K562 (cell line): ENCODE data around the gene TUBA4B. TPM values are rescaled to one million over a fixed set of nuclear protein-coding genes. Genes with fewer than 3 reads are reported as not detected.

Experiments used
- CTCF ChIP-seq, 3 experiments: IDR thresholded peaks in 2 of 3; conservative IDR thresholded peaks in 1 of 3; 2 replicates each; pipeline ENCODE4 v1.5.1; 2011 to 2012; ENCODE audit warnings: low read length in 3 of 3, mild to moderate bottlenecking in 3 of 3, control low read depth in 2 of 3, improper control_type of control experiment in 1 of 3, inconsistent platforms in 1 of 3, low read depth in 1 of 3, mixed read lengths in 1 of 3, moderate library complexity in 1 of 3; ENCODE audit not compliant: insufficient read depth in 2 of 3
- DEAF1 ChIP-seq: fragments of 450-650 bp; formaldehyde crosslinking; IDR thresholded peaks from 2 replicates; pipeline ENCODE4 v1.4.0; 2020; ENCODE audit warnings: mild to moderate bottlenecking, moderate library complexity
- FOXK2 ChIP-seq, 2 experiments: fragments of 450-650 bp; IDR thresholded peaks in 1 of 2; conservative IDR thresholded peaks in 1 of 2; 2 replicates each; pipeline ENCODE4 v1.6.1; 2016; ENCODE audit warnings: low read depth in 2 of 2, mild to moderate bottlenecking in 1 of 2
- KDM2B ChIP-seq: fragments of 250-450 bp; sonication (Bioruptor Pico); IDR thresholded peaks from 2 replicates; pipeline ENCODE4 v1.8.0; 2021; ENCODE audit warnings: mild to moderate bottlenecking, moderate library complexity
- LCOR ChIP-seq: sonication (generic); formaldehyde crosslinking; IDR thresholded peaks from 2 replicates; pipeline ENCODE4 v1.8.0; 2022; ENCODE audit warnings: mild to moderate bottlenecking, missing genetic modification reagents
- NFRKB ChIP-seq: fragments of 450-650 bp; IDR thresholded peaks from 2 replicates; pipeline ENCODE4 v1.6.1; 2016; ENCODE audit warnings: low read depth
- NR2C2 ChIP-seq, 2 experiments: fragments of 200-800 bp in 1 of 2; sonication (Bioruptor generic) in 1 of 2; sonication (generic) in 1 of 2; formaldehyde crosslinking in 1 of 2; IDR thresholded peaks; 2 replicates each; pipeline versions ENCODE4 v1.6.1 to v1.8.0; 2016 to 2022; ENCODE audit warnings: mild to moderate bottlenecking in 1 of 2, missing compliant biosample characterization in 1 of 2, missing genetic modification characterization in 1 of 2, missing genetic modification reagents in 1 of 2
- PHB ChIP-seq: fragments of 250-450 bp; sonication (Bioruptor Pico); IDR thresholded peaks from 2 replicates; pipeline ENCODE4 v1.5.0; 2021
- PKNOX1 ChIP-seq: fragments of 450-650 bp; IDR thresholded peaks from 2 replicates; pipeline ENCODE4 v1.6.1; 2016
- PRDM10 ChIP-seq: fragments of 450-650 bp; IDR thresholded peaks from 2 replicates; pipeline ENCODE4 v1.6.1; 2018; ENCODE audit not compliant: partially characterized antibody
- TEAD2 ChIP-seq: fragments of 450-650 bp; IDR thresholded peaks from 2 replicates; pipeline ENCODE4 v1.6.1; 2016; ENCODE audit warnings: missing genetic modification characterization, control low read depth, missing compliant biosample characterization
- TOE1 ChIP-seq, 2 experiments: fragments of 450-650 bp in 1 of 2; sonication (generic) in 1 of 2; formaldehyde crosslinking in 1 of 2; IDR thresholded peaks; 2 replicates each; pipeline versions ENCODE4 v1.7.1 to v1.8.0; 2016 to 2022; ENCODE audit warnings: borderline replicate concordance in 2 of 2, mild to moderate bottlenecking in 2 of 2, antibody characterized with exemption in 1 of 2, inconsistent platforms in 1 of 2, low read depth in 1 of 2, missing genetic modification reagents in 1 of 2, moderate library complexity in 1 of 2
- polyA plus RNA-seq, 8 experiments: library from polyadenylated mRNA; depleted of rRNA in 4 of 8; stranded (reverse) in 5 of 8; unstranded in 3 of 8; fragments of >200 nt; fragmentation: Nextera tagmentation in 2 of 8; fragmentation: Illumina TruSeq in 1 of 8; extraction: Ambion mirVana in 2 of 8; extraction: Trizol in 1 of 8; gene quantifications; 2 replicates each; pipeline versions ENCODE4 v1.2.1 to v1.2.3, GENCODE V29; 2011 to 2014; ENCODE audit warnings: inconsistent platforms in 1 of 8, missing spikeins in 1 of 8
- total RNA-seq, 7 experiments: library from RNA; depleted of rRNA in 6 of 7; stranded (reverse); fragments of >200 nt in 6 of 7; fragmentation: Illumina TruSeq in 2 of 7; extraction: Trizol in 2 of 7; gene quantifications; 2 replicates each; pipeline versions ENCODE4 v1.2.1 to v1.2.3, GENCODE V29; 2011 to 2021; ENCODE audit warnings: low replicate concordance in 1 of 7

Gene TUBA4B
- total and polyA plus RNA-seq, 9 of the 15 experiments (the other 6 are each of a cell fraction or from before 2014, with no cell fraction given), result 0.04 TPM; not detected in 8

GRCh38 chr2:219279916-219280516 lies 27.0 kb downstream of the TUBA4B start (continued):
- TF ChIP-seq KDM2B (CRISPR knock-in tag) (no peak), NFRKB (0 out of 2 replicates have a peak, but pooled peaks have one; percentile 57), DEAF1 (CRISPR knock-in tag) (peak; percentile 3; the same call in 1 of the 2 replicates), LCOR (CRISPR knock-in tag) (peak; percentile 47; the same call in 1 of the 2 replicates), NR2C2 (CRISPR knock-in tag; IDR thresholded peaks at IDR 0.05) (no peak), NR2C2 (tag; IDR thresholded peaks at IDR 0.05) (peak; percentile 50; the same call in 1 of the 2 replicates), FOXK2 (conservative IDR thresholded peaks at IDR 0.05 in 1 of 2, IDR thresholded peaks at IDR 0.05 in 1 of 2; ENCODE audit: low read depth in 2 of 2) (0 out of 4 replicates have a peak, but pooled peaks of 1 of the 2 experiments have one; percentile 23), PHB (no peak), TEAD2 (tag) (no peak), TOE1 (IDR thresholded peaks at IDR 0.05; ENCODE audit: borderline replicate concordance) (0 out of 2 replicates have a peak, but pooled peaks have one; percentile 7), TOE1 (CRISPR knock-in tag; IDR thresholded peaks at IDR 0.05; ENCODE audit: borderline replicate concordance, low read depth) (no peak), CTCF (IDR thresholded peaks at IDR 0.05 in 2 of 3, conservative IDR thresholded peaks at IDR 0.05 in 1 of 3; ENCODE audit: insufficient read depth in 2 of 3, low read depth in 1 of 3, low read length in 3 of 3) (0 out of 6 replicates have a peak, but pooled peaks of 1 of the 3 experiments have one; percentile 9), PRDM10 (peak; percentile 5), PKNOX1 (peak; percentile 65)
